OCI-LY3 (cell line): ENCODE results near the gene UNC50.

ENCODE experiments used
- CTCF ChIP-seq: fragments of 200-600, 300-600 bp; sonication (generic); IDR thresholded peaks from 2 replicates; pipeline ENCODE4 v1.5.1; 2014; ENCODE audit warnings: antibody characterized with exemption, low read length, low read depth
- EZH2phosphoT487 ChIP-seq: fragments of 200-600 bp; shearing (Covaris generic); IDR thresholded peaks from 2 replicates; pipeline ENCODE4 v1.6.1; 2018; ENCODE audit warnings: antibody characterized with exemption, mixed run types, low read depth

DNA sequence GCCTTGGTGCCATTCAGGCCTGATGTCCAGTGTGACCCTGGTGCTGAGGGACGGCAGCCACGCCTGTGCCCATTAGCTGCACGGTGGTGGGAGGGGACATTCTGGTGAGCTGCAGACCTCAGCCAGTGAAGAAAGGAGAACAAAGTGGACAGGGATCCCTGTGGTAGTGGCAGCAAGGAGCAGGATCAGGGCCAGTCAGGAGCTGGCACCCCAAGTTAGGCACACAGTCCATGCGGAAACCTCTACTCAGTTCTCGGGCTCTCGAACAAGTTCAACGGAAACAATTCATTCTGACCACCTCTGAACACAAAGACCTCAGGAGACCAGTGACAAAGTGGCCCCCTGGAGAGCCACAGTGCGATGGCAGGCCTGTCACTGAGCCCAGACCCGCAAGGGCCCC lies 30.2 kb upstream of the UNC50 start:
- TF ChIP-seq CTCF = no peak
- TF ChIP-seq EZH2phosphoT487 = no peak
